ENCODE measurements around the gene ARHGEF16.

DNA sequence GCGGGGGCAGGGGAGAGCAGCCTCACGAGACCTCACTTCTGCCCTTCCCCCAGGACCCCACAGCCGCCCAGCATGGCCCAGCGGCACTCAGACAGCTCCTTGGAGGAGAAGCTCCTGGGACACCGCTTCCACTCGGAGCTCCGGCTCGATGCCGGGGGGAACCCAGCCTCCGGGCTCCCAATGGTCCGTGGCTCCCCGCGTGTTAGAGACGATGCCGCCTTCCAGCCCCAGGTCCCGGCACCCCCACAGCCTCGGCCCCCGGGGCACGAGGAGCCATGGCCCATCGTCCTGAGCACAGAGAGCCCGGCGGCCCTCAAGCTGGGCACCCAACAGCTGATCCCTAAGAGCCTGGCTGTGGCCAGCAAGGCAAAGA, 8.5 kb downstream of the ARHGEF16 start:
- TF ChIP-seq, protein P1, sequence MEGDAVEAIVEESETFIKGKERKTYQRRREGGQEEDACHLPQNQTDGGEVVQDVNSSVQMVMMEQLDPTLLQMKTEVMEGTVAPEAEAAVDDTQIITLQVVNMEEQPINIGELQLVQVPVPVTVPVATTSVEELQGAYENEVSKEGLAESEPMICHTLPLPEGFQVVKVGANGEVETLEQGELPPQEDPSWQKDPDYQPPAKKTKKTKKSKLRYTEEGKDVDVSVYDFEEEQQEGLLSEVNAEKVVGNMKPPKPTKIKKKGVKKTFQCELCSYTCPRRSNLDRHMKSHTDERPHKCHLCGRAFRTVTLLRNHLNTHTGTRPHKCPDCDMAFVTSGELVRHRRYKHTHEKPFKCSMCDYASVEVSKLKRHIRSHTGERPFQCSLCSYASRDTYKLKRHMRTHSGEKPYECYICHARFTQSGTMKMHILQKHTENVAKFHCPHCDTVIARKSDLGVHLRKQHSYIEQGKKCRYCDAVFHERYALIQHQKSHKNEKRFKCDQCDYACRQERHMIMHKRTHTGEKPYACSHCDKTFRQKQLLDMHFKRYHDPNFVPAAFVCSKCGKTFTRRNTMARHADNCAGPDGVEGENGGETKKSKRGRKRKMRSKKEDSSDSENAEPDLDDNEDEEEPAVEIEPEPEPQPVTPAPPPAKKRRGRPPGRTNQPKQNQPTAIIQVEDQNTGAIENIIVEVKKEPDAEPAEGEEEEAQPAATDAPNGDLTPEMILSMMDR (IDR thresholded peaks at IDR 0.05) = no peak
- TF ChIP-seq ZFX (IDR thresholded peaks at IDR 0.05; ENCODE audit: borderline replicate concordance) = no peak
